ENCODE measurements around the gene STIM1.

Gene STIM1

DNA sequence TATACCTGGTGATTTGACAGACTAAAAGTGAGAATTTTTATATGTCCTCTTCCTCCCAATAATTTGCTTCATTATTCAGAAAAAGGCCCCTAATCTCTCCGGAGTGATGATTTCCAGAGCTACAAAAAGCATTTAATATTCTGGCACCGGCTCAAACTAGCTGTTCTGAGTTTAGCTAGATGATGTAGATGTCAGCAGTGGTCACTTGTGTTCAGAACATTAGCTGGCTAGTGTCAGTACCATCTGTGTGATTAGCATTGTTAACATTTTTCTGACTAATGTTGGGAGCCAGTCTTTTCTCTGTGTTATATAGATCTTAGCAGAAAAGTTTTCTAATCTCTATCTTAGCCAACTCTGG, 170.5 kb downstream of the STIM1 start:
- Histone ChIP-seq H3K27ac (ENCODE audit: low read depth, low read length, poor library complexity, severe bottlenecking) (no peak overlapping the region), H3K9ac (ENCODE audit: low read length) (no peak overlapping the region), H3F3A (ENCODE audit: insufficient read depth, low read length) (no peaks in the 10 kb centered on the region), H3K79me2 (ENCODE audit: insufficient read depth, low read length) (no peaks in the 10 kb centered on the region), H3K36me3 (ENCODE audit: insufficient read depth, low read length) (peaks cover 22% of the 10 kb centered on the region), H3K4me2 (ENCODE audit: low read length) (no peak overlapping the region), H4K20me1 (ENCODE audit: insufficient read depth, low read length) (no peaks in the 10 kb centered on the region), H3K9me2 (ENCODE audit: low read depth, low read length) (no peaks in the 10 kb centered on the region), H3K4me3 (ENCODE audit: low read depth, low read length, poor library complexity, severe bottlenecking) (no peak overlapping the region), H3K9me3 (ENCODE audit: low read length) (no peaks in the 10 kb centered on the region), H3K27me3 (ENCODE audit: insufficient read depth, low read length) (no peaks in the 10 kb centered on the region), H3K4me1 (ENCODE audit: insufficient read depth, low read length, severe bottlenecking) (no peaks in the 10 kb centered on the region), H2AFZ (ENCODE audit: low read length) (no peak overlapping the region)
- no peak for TF ChIP-seq EZH2 (IDR thresholded peaks at IDR 0.05; ENCODE audit: borderline replicate concordance, low read length)
- no peak for TF ChIP-seq CTCF (IDR thresholded peaks at IDR 0.05; ENCODE audit: low read length)

GRCh38 chr11:4026389-4026788, 170.9 kb downstream of the STIM1 start:
- Histone ChIP-seq H3K79me2 (ENCODE audit: insufficient read depth, low read length) (no peaks in the 10 kb centered on the region), H3K9me2 (ENCODE audit: low read depth, low read length) (no peaks in the 10 kb centered on the region), H3K36me3 (ENCODE audit: insufficient read depth, low read length) (peaks cover 22% of the 10 kb centered on the region), H3K9ac (ENCODE audit: low read length) (no peak overlapping the region), H3K27ac (ENCODE audit: low read depth, low read length, poor library complexity, severe bottlenecking) (no peak overlapping the region), H3K4me3 (ENCODE audit: low read depth, low read length, poor library complexity, severe bottlenecking) (no peak overlapping the region), H3K9me3 (ENCODE audit: low read length) (no peaks in the 10 kb centered on the region), H3K4me2 (ENCODE audit: low read length) (no peak overlapping the region), H3K27me3 (ENCODE audit: insufficient read depth, low read length) (no peaks in the 10 kb centered on the region), H3K4me1 (ENCODE audit: insufficient read depth, low read length, severe bottlenecking) (no peaks in the 10 kb centered on the region), H2AFZ (ENCODE audit: low read length) (no peak overlapping the region), H4K20me1 (ENCODE audit: insufficient read depth, low read length) (no peaks in the 10 kb centered on the region), H3F3A (ENCODE audit: insufficient read depth, low read length) (no peaks in the 10 kb centered on the region)
- TF ChIP-seq EZH2 (IDR thresholded peaks at IDR 0.05; ENCODE audit: borderline replicate concordance, low read length) (no peak), CTCF (IDR thresholded peaks at IDR 0.05; ENCODE audit: low read length) (no peak)

GRCh38 chr11:4027746-4028145, 172.3 kb downstream of the STIM1 start:
- no peak overlapping the region for H3K4me2 ChIP-seq (ENCODE audit: low read length)

More at GRCh38 chr11:4027746-4028145, 172.3 kb downstream of the STIM1 start:
- Histone ChIP-seq H3K4me1 (ENCODE audit: insufficient read depth, low read length, severe bottlenecking) (no peaks in the 10 kb centered on the region), H3K27ac (ENCODE audit: low read depth, low read length, poor library complexity, severe bottlenecking) (no peak overlapping the region), H3F3A (ENCODE audit: insufficient read depth, low read length) (no peaks in the 10 kb centered on the region), H3K27me3 (ENCODE audit: insufficient read depth, low read length) (no peaks in the 10 kb centered on the region), H3K9ac (ENCODE audit: low read length) (no peak overlapping the region), H4K20me1 (ENCODE audit: insufficient read depth, low read length) (no peaks in the 10 kb centered on the region), H3K79me2 (ENCODE audit: insufficient read depth, low read length) (no peaks in the 10 kb centered on the region), H3K9me2 (ENCODE audit: low read depth, low read length) (no peaks in the 10 kb centered on the region), H3K36me3 (ENCODE audit: insufficient read depth, low read length) (peaks cover 22% of the 10 kb centered on the region), H2AFZ (ENCODE audit: low read length) (no peak overlapping the region), H3K4me3 (ENCODE audit: low read depth, low read length, poor library complexity, severe bottlenecking) (no peak overlapping the region), H3K9me3 (ENCODE audit: low read length) (no peaks in the 10 kb centered on the region)
- no peak for TF ChIP-seq EZH2 (IDR thresholded peaks at IDR 0.05; ENCODE audit: borderline replicate concordance, low read length)
- no peak for TF ChIP-seq CTCF (IDR thresholded peaks at IDR 0.05; ENCODE audit: low read length)

Measured in OCI-LY1 (cell line).